Colon (tissue), 2 donors: ENCODE measurements around the gene DNMT1.

Experiments
- FAIRE-seq: peaks from 2 replicates; lab custom pipeline; 2012; peaks lifted over from hg19 to GRCh38; lab: Jason Lieb, UNC
- donor health status: control.
- donor health status: control.

DNMT1 gene

DNA sequence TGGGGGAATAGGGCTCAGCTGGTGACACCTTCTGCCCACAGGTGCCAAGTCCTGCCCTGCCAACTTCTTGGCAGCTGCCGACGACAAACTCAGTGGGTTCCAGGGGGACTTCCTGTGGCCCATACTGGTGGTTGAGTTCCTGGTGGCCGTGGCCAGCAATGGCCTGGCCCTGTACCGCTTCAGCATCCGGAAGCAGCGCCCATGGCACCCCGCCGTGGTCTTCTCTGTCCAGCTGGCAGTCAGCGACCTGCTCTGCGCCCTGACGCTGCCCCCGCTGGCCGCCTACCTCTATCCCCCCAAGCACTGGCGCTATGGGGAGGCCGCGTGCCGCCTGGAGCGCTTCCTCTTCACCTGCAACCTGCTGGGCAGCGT, 81.2 kb downstream of the DNMT1 start:
- no peak for FAIRE-seq

DNA sequence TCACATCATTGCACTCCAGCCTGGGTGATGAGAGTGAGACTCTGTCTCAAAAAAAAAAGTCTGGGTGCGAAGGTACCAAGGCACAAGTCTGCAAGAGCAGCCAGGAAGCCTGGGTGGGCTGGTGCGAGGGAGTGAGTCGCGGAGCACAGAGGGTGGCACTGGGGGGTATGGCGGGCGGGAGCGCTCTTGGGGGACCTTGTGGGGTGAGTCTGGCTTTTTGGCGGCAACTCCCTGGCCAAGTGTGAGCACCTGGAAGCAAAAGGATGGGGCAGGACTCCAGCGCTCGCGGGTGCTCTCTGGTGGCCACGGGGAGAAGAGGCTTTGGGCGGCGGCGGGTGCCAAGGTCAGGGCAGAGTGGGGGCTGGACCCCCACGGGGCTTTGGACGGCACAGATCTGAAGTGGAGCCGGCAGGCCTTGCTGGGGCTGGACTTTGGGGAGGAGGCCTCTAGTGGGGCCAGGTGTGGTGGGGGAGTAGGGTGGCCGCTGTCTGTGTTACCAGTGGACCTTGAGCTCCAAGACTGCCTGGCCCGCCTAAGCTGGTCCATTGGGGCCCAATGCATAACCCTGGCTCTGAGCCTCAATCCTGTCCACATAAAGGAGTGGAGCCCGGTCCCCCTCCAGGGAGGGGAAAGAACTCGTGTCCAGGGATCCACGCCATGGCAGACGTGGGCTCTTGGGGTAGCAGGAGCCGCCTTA, 81.7 kb downstream of the DNMT1 start:
- FAIRE-seq = no peak

DNA sequence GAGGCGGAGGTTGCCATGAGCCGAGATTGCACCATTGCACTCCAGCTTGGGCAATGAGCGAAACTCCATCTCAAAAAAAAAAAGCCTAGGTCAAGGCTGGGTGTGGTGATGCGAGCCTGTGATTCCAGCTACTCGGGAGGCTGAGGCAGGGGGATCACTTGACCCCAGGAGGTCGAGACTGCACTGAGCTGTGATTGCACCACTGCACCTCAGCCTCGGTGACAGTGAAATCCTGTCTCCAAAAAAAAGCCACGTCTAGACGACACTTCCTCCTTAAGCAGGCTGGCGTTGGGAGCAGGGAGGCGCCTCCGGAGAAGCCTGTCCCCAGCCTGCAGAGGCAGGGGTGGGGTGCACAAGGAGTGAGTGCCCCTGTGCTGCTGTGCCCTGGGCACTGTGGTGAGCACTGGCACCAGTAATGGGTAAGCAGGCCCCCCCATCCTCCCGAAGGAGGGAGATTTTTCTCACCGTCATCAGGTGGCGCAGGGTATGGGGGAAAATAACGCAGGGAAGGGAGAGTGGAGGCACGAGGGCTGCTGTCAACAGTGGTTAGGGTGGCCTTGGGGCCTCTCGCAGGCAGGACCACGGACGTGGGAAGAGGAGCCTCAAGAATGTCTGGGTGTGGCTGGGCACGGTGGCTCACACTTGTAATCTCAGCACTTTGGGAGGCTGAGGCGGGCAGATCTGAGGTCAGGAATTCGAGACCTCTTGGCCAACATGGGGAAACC, 82.6 kb downstream of the DNMT1 start:
- no peak for FAIRE-seq

DNA sequence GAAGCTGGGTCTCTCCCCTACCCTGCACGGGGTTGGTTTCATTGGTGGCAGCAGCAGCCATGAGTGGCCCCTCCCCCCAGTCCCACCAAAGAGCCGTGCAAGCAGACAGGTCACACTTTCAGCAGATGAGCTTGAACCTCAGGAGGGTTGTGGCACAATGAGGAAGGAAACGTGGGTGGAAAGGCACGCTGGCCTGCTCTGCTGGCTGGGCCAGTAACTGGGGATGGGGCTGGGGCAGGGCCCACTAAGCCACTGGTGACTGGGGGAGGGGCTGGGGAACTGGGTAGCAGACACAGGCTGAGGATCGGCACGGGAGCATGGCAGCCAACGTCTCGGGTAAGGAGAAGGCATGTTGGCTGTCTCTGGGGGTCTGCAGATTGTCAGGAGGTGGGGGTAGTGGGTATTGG, 83.3 kb downstream of the DNMT1 start, which contains the start of gene P2RY11:
P2RY11 (plus strand) TSS at position 289 of the 407 bp plus-strand sequence; CDS start at position 318, 29 bp downstream.
- FAIRE-seq = no peak

DNA sequence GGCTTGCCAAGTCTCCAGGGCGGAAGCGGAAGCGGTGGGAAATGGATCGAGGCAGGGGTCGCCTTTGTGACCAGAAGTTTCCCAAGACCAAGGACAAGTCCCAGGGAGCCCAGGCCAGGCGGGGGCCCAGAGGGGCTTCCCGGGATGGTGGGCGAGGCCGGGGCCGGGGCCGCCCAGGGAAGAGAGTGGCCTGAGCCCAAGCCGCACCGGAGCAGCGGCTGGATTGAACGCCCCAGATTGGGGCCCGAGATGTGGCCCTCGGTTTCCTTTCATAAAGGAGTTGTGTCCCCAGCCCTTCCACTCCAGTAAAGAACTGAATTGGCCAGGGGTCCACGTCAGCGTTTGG, 83.8 kb downstream of the DNMT1 start:
- no peak for FAIRE-seq

DNA sequence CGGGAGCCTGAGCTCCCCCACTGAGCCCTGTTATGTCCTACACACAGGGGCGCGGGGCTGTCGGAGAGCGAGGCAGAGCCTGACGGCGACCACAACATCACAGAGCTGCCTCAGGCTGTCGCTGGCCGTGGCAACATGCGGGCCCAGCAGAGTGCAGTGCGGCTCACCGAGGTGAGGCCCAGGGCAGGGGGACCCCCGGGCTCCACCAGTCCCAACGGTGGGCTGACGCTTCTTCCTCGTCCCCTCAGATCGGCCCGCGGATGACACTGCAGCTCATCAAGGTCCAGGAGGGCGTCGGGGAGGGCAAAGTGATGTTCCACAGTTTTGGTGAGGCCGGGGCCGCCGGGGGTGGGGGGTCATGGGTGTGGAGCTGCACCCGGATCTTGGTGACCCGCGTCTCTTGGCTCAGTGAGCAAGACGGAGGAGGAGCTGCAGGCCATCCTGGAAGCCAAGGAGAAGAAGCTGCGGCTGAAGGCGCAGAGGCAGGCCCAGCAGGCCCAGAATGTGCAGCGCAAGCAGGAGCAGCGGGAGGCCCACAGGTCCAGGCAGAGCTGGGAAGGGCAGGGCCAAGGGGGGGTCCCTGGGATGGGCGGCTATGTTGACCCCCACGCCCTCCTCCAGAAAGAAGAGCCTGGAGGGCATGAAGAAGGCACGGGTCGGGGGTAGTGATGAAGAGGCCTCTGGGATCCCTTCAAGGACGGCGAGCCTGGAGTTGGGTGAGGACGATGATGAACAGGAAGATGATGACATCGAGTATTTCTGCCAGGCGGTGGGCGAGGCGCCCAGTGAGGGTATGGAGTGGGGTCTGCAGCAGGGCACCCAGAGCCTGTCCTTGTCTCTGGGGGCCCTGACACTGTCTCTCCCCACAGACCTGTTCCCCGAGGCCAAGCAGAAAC, 84.4 kb downstream of the DNMT1 start:
- no peak for FAIRE-seq

DNA sequence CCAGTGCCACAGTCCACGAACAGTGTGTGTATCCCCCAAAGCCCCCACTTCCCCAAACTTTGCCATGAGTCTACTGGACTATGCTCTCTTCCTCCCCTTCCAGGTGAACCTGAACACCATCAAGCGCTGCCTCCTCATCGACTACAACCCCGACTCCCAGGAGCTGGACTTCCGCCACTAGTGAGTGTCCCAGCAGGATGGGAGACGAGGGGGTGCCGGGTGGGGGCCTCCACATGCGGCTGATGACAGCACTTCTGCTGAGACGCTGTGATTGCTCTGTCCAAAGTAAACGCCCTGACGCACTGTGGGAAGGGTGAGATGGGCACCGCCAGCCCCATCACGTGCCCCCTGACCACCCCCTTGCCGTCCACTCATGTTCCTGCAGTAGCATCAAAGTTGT, 85.2 kb downstream of the DNMT1 start:
- no peak for FAIRE-seq

DNA sequence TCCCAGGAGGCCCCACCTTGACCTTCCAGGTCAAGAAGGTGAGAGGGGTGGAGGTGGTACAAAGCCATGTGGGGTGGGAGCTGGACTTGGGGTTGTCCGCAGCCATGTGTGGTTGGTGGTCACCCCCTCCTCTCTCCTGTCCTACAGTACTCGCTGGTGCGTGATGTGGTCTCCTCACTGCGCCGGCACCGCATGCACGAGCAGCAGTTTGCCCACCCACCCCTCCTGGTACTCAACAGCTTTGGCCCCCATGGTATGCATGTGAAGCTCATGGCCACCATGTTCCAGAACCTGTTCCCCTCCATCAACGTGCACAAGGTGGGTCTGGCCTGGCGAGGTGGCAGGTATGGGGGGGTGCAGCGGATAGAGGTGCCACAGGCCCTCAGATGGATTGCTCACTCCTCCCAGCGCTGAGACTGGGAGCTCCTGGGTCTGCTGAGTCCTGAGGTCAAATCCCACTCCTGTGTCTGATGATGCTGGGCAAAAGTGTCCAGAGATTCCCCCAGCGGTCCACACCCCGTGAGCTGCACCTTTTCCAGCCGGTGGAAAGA, 86.9 kb downstream of the DNMT1 start:
- FAIRE-seq = no peak

DNA sequence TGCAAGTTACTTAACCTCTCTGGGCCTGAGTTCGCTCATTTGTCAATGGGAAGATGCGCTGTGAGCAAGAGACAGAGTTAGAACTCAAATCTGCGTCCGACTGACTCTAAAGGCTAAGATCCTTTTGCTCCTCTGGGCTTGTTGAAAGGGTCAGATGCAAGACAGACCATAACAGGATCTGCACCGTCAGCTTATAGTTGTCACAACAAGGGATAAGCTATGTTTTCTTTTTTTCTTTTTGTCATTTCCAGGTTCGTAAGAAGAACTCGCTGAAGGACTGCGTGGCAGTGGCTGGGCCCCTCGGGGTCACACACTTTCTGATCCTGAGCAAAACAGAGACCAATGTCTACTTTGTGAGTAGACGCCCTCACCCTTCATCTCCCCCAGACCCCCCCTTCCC, 87.5 kb downstream of the DNMT1 start:
- no peak for FAIRE-seq

DNA sequence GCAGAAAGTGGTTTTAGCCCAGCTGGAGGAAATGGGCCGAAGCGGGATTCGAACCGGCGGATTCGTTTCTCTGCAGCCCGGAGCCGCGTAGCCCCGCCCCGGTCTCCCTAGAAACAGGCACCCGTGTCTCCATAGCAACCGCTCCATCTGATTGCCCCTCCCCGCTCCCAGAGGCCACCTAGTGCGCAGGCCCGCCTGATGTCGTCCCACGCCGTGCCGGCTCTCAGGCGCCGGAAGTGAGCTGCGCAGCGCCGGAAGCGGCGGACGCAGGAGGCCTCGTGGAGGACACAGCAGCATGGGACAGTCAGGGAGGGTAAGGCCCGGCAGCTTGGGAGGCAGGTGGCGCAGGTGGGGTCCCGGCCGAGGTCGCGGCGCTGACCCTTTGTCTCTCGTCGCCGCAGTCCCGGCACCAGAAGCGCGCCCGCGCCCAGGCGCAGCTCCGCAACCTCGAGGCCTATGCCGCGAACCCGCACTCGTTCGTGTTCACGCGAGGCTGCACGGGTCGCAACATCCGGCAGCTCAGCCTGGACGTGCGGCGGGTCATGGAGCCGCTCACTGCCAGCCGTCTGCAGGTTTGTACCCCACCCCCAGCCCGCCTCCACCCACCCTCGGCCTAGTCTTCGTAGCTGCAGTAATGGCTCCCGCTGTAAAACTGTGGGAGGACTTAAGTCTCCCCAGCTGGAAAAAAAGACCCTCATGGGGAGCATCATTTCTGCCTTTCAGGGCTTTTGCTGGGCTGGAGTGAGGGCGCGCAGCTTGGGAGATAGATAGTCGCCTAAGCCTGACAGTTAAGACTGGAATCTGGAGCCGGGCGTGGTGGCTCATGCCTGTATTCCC, 88.4 kb downstream of the DNMT1 start, which contains the start of gene PPAN:
PPAN (plus strand) TSS at position 263 of the 837 bp plus-strand sequence; CDS start at position 296, 33 bp downstream.
- FAIRE-seq = no peak

DNA sequence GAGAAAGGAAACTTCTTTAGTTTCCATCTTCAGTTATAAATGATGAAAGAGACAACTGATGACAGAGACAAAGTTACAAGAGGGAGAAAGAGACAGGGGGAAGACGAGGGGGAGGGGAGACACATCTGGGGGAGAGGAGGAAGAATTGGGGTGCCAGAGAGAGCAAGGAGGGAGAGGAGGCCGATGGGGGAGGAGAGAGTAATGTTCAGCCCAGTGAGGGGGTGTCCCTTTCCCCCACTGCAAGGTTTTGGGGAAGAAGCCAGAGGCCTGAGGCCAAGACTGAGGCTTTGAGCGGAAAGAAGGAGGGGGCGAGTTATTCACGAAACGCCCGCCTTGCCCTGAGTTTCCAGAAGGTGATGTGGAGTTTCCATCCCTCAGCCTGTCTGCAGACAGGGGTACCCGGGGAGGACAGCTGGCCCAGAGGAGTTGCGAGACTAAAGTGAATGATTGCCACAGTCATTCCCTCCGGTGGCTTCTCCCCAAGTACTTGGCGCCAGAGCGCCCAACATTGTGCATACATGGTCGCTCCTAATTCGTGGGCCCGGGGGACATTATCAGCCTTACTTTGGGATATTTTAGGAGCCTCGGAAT, 89.1 kb downstream of the DNMT1 start:
- FAIRE-seq = no peak

DNA sequence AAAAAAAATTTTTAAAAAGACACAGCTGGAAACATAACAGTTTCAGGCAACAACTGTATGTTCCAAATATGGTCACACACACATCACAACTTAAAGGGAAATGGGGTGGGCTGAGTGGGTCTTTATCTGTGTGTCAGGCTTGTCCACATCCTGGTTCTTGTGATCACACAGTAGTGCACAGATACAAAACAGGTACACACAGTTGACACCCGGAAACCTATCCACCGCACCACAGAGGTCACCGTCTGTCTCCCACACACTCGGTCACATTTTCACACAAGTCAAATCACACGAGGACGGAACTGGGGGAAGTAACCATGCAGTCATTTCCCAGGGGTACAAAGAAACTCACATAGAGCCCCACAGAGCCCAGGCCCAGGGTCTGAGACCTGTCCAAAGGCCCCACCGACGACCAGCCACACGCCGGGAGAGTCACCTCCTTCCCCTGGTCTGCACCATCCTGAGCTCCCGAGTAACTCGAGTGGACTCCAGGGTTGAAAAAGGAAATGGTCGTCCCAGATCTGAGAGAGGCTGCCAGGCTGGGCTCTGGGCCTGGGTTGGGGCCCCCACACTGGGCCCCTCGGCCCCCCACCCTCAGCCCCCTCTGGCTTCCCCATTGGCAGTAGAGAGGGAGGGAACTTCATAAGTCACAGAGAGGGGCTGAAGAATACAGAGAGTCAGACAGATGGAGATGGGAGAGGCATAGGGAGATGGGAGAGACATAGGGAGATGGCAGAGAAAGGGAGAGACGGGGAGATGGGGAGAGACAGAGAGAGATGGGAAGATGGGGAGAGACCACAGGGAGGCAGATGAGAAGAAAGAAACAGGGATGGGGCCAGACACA, 89.9 kb downstream of the DNMT1 start:
- no peak for FAIRE-seq

DNA sequence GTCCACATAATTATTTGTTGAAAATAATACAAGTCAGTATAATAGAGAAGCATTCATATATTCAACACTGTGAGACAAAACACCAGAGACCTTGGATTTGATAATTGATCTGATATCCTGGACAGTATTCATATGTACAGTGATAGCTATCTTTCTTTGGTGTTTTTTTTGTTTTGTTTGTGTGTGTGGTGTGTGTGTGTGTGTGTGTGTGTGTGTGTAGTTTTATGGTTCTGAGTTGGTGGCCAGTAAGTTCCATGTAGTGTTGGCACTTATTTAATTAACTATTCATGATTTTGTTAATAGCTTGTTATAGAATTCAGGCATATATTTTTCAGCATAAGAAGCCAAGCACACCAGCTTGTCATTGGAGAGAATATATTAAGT, 90.6 kb downstream of the DNMT1 start:
- FAIRE-seq = no peak

DNA sequence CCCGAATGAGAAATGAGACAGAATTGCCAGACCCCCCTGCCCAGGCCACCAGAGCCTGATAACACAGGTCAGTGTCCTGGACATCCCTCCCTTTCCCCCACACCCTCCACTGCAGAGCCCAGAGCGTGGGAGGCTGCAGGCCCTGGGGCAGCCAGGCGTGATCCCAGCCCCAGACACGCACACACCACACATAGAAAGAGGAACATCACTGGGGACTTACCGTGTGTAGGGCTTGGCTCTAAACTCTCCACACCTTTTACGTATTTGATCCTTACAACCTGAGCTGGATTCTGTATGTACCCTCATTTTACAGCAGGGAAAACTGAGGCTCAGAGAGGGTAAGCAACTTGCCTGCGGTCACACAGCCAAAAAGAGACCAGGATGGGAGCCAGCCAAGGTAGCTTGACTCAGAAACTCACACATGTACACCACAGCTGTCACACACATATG, 91.9 kb downstream of the DNMT1 start:
- no peak for FAIRE-seq

DNA sequence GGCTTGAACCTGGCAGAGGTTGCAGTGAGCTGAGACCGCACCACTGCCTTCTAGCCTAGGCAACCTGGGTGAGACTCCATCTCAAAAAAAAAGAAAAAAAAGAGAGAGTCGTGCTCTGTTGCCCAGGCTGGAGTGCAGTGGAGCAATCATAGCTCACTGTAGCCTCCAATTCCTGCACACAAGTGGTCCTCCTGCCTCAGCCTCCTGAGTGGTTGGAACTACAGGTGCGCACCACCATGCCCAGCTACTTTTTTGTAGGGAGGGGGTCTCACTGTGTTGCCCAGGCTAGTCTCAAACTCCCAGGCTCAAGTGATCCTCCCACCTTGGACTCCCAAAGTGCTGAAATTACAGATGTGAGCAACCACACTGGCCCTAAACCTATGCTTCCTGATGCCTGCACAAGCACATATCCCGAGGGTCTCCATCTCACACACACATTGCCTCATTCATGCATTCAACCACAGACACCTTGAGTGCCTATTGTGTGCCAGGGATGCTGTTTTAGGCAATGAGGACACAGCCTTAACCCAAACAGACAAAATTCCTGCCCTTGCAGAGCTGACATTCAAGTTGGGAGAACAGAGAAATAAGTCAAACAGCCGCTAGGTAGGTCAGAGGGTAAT, 94.5 kb downstream of the DNMT1 start:
- FAIRE-seq = no peak

DNA sequence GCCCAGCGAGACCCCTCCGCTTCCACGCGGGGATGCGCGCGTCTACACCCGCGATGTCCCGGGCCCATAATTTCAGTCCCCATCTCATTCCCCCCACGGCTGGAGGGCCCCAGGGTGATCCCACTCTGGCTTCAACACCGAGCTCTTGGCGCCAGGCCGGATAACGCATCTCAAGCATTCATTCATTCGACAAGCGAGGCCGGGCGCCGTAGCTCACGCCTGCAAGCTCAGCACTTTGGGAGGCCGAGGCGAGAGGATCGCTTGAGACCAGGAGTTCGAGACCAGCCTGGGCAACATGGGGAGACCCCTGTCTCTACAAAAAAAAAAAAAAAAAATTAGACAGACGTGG, 98.2 kb downstream of the DNMT1 start:
- FAIRE-seq = no peak

DNA sequence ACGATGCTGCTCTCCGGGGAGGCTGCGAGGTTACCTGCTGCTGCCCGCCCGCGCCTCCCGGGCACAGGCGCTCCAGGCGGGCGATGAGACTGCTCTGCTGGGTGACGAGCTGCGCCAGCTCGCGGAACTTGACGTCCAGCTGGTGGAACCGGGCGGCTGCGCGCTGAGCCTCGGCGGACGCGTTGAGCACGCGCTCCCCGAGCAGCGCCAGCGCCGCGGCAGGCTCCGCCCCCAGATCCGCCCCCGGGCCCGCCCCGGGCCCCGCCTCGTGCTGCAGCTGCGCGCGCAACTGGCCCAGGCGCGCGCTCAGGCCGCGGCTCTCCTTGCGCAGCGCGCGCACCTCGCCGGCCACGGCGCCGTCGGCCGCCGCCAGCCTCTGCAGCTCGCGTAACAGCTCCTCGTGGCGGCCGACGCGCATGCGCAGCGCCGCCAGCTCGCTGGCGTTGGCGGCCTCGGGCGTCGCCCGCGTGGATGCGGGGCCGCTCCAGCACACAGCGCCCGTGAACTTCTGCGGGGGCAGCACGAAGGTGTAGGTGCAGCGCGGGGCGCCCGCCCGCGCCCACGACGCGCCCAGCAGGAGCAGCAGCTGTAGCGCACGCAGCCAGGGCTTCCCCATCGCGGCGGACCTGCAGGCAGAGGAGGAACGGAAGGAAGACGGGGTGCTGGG, 98.7 kb downstream of the DNMT1 start:
- FAIRE-seq = no peak

DNA sequence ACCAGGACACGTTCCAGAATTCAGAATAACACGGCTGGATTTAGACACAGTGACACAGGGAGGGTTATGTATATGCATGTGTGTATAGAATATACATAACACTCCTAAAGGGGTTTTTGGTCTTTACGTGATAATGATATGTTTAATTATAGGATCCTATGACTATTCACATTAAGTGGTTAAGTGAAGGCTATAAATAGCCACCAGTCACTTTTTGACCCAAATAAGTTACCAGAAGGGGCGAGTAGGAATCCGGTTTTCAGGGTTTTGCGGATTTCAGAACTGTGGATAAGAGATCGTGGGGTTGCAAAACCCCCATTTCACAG, 99.2 kb downstream of the DNMT1 start:
- no peak for FAIRE-seq
